ENCODE measurements around the gene MAP7D2. TPM values are rescaled to one million over a fixed set of nuclear protein-coding genes. Genes with fewer than 3 reads are reported as not detected.

Gene MAP7D2
- total and polyA plus RNA-seq, 2 of the 4 experiments (the other 2 are of a cell fraction) = 0.18 to 0.19 TPM

DNA sequence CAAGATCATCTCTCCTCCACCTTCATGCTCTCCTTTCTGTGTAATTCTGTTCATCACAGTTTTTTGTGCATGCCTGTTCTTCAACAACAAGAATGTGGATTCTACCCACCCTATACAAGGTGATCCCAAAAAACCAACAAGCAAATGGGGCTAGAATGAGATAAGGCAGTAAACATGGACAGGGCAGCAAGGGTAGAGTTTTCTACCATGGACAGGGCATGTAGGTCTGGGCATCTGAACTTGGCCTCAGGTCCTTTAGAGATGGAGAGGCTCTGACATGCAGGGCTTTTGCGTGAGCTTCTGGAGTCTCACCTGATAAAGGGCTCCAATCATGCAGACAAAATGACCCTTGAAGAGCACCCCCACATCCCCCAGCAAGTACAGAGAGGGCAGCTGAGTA, 36.4 kb downstream of the MAP7D2 start:
- H4K91ac ChIP-seq (ENCODE audit: insufficient read depth, low read depth, low read length) = no peak overlapping the region
- no peaks in the 10 kb centered on the region for H4K20me1 ChIP-seq (ENCODE audit: insufficient read depth, low read length)
- H3K79me1 ChIP-seq (ENCODE audit: low read depth in 1 of 2, low read length in 2 of 2) = no peaks in the 10 kb centered on the region
- H2AK9ac ChIP-seq (replicated peaks; ENCODE audit: low read depth, low read length, poor library complexity) = no peak overlapping the region
- H3K27ac ChIP-seq (ENCODE audit: insufficient read depth, low read length) = no peak overlapping the region
- no peak overlapping the region for H4K5ac ChIP-seq (ENCODE audit: low read depth, low read length)
- no peaks in the 10 kb centered on the region for H3K9me1 ChIP-seq (ENCODE audit: insufficient read depth, low read length)
- H3K4me2 ChIP-seq (ENCODE audit: low read depth, low read length) = no peak overlapping the region
- no peak overlapping the region for H3K23ac ChIP-seq (ENCODE audit: low read depth, low read length)
- no peak overlapping the region for H2BK20ac ChIP-seq (ENCODE audit: low read depth, low read length)
- no peak overlapping the region for H2BK120ac ChIP-seq (ENCODE audit: low read depth, low read length)
- POLR2A ChIA-PET (ENCODE audit: unreplicated experiment) = no interaction called here
- no peak for TF ChIP-seq BHLHE40 (IDR thresholded peaks at IDR 0.05; ENCODE audit: low read depth, low read length)
- TF ChIP-seq CEBPB (IDR thresholded peaks at IDR 0.05; ENCODE audit: low read depth, low read length) = no peak
- TF ChIP-seq FOS (IDR thresholded peaks at IDR 0.05; ENCODE audit: low read depth, low read length) = no peak
- no peak for TF ChIP-seq CTCF (conservative IDR thresholded peaks at IDR 0.05; ENCODE audit: low read depth, low read length)
- TF ChIP-seq MAFK (IDR thresholded peaks at IDR 0.05; ENCODE audit: low read depth, low read length) = no peak
- TF ChIP-seq NFE2L2 (IDR thresholded peaks at IDR 0.05; ENCODE audit: low read depth, low read length) = no peak
- TF ChIP-seq, protein P1, sequence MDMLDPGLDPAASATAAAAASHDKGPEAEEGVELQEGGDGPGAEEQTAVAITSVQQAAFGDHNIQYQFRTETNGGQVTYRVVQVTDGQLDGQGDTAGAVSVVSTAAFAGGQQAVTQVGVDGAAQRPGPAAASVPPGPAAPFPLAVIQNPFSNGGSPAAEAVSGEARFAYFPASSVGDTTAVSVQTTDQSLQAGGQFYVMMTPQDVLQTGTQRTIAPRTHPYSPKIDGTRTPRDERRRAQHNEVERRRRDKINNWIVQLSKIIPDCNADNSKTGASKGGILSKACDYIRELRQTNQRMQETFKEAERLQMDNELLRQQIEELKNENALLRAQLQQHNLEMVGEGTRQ (IDR thresholded peaks at IDR 0.05; ENCODE audit: low read depth, low read length) = no peak
- TF ChIP-seq SMC3 (IDR thresholded peaks at IDR 0.05; ENCODE audit: low read depth, low read length) = no peak
- no peak overlapping the region for H3K18ac ChIP-seq (ENCODE audit: low read depth, low read length)
- dilution Hi-C loops (cut with HindIII; ENCODE audit: low sequenced_read_pairs, unreplicated experiment) = no loop called here
- no peak overlapping the region for H3K9ac ChIP-seq (ENCODE audit: low read depth, low read length)
- no TSS peak for BruUV-seq (replicated peaks)
- no peak overlapping the region for H2BK15ac ChIP-seq (ENCODE audit: low read depth, low read length)
- DNase-seq (no peak), ATAC-seq (ENCODE audit: low read depth) (no peak)
- intact Hi-C loops (cut with micrococcal nuclease) = no loop called here
- in situ Hi-C loops (cut with MboI; ENCODE audit: low sequenced_read_pairs) = no loop called here
- no peak overlapping the region for H2BK5ac ChIP-seq (ENCODE audit: low read depth, low read length, poor library complexity, severe bottlenecking)
- H3K56ac ChIP-seq (ENCODE audit: extremely low read depth, insufficient read depth, low read length) = no peak overlapping the region
- peaks cover 24% of the 10 kb centered on the region for H3K27me3 ChIP-seq (ENCODE audit: control insufficient read depth, insufficient read depth, low read length)
- H3K9me3 ChIP-seq (ENCODE audit: control insufficient read depth, insufficient read depth, low read length) = no peaks in the 10 kb centered on the region
- no peaks in the 10 kb centered on the region for H3K36me3 ChIP-seq (ENCODE audit: control insufficient read depth, insufficient read depth, low read length)
- CTCF ChIA-PET = no interaction called here
- WGBS, 2 experiments (ENCODE audit: extremely low coverage in 2 of 2, insufficient read length in 1 of 2) = no CpG with 5 or more reads among the region's 1 CpG
- H3K4me3 ChIP-seq (ENCODE audit: insufficient read depth, low read depth, low read length) = no peak overlapping the region
- H3K14ac ChIP-seq (replicated peaks; ENCODE audit: low read depth, low read length) = no peak overlapping the region
- no peaks in the 10 kb centered on the region for H3K4me1 ChIP-seq (ENCODE audit: control insufficient read depth, insufficient read depth, low read length)
- H4K8ac ChIP-seq (ENCODE audit: low read depth in 2 of 2, low read length in 2 of 2) = no peak overlapping the region
- H3K4ac ChIP-seq (ENCODE audit: low read depth, low read length) = no peak overlapping the region
- no peak overlapping the region for H2AFZ ChIP-seq (replicated peaks; ENCODE audit: low read length, poor library complexity)
- H2AK5ac ChIP-seq (ENCODE audit: low read depth, low read length) = no peak overlapping the region

Measured in IMR-90 (cell line).